H1 (cell line): ENCODE data around the gene TNRC6C.

Experiments
- CTCF ChIP-seq, 3 experiments: IDR thresholded peaks; 1 replicate in 2 of 3; 2 replicates in 1 of 3; pipeline versions ENCODE4 v1.5.1 to v1.6.1; 2011; ENCODE audit warnings: low read length in 3 of 3, mild to moderate bottlenecking in 3 of 3, inconsistent platforms in 2 of 3, low read depth in 1 of 3, moderate library complexity in 1 of 3; ENCODE audit not compliant: insufficient read depth in 1 of 3; ENCODE audit errors: control extremely low read depth in 1 of 3
- EP300 ChIP-seq, 2 experiments: IDR thresholded peaks; 1 replicate in 1 of 2; 2 replicates in 1 of 2; pipeline ENCODE4 v1.6.1; 2011 to 2012; ENCODE audit warnings: low read depth in 2 of 2, low read length in 2 of 2, mild to moderate bottlenecking in 2 of 2, borderline replicate concordance in 1 of 2, inconsistent platforms in 1 of 2, moderate library complexity in 1 of 2
- HDAC2 ChIP-seq, 2 experiments: fragments of 300-600 bp in 1 of 2; sonication (generic) in 1 of 2; IDR thresholded peaks; 2 replicates each; pipeline ENCODE4 v1.6.1; 2011 to 2012; ENCODE audit warnings: low read depth in 2 of 2, low read length in 2 of 2, mild to moderate bottlenecking in 2 of 2, moderate library complexity in 2 of 2, borderline replicate concordance in 1 of 2, inconsistent platforms in 1 of 2
- RAD21 ChIP-seq, 2 experiments: IDR thresholded peaks in 1 of 2; conservative IDR thresholded peaks in 1 of 2; 2 replicates each; pipeline ENCODE4 v1.6.1; 2011; ENCODE audit warnings: low read depth in 2 of 2, low read length in 2 of 2, improper control_type of control experiment in 1 of 2, inconsistent platforms in 1 of 2, mild to moderate bottlenecking in 1 of 2, moderate library complexity in 1 of 2
- RFX5 ChIP-seq: IDR thresholded peaks from 2 replicates; pipeline ENCODE4 v1.6.1; 2011; ENCODE audit warnings: low read depth, low read length, improper control_type of control experiment, borderline replicate concordance
- RNF2 ChIP-seq: fragments of 200-900, 300-1000 bp; sonication (generic); IDR thresholded peaks from 2 replicates; pipeline ENCODE4 v1.7.1; 2016; ENCODE audit warnings: borderline replicate concordance, low read depth, mild to moderate bottlenecking, antibody characterized with exemption, low read length; ENCODE audit not compliant: poor library complexity, severe bottlenecking; ENCODE audit errors: missing control alignments
- TAF1 ChIP-seq: IDR thresholded peaks from 2 replicates; pipeline ENCODE4 v1.6.1; 2011; ENCODE audit warnings: mild to moderate bottlenecking, low read depth, low read length
- TBP ChIP-seq: IDR thresholded peaks from 2 replicates; pipeline ENCODE4 v1.6.1; 2011; ENCODE audit warnings: low read depth, low read length, improper control_type of control experiment

GRCh38 chr17:78146881-78147280 lies 188.4 kb downstream of the TNRC6C start:
- TF ChIP-seq RNF2 (no peak), TBP (no peak), CTCF (IDR thresholded peaks at IDR 0.05; ENCODE audit: control extremely low read depth in 1 of 3, insufficient read depth in 1 of 3, low read depth in 1 of 3, low read length in 3 of 3) (no peak), TAF1 (no peak), RAD21 (IDR thresholded peaks at IDR 0.05 in 1 of 2, conservative IDR thresholded peaks at IDR 0.05 in 1 of 2; ENCODE audit: low read depth in 2 of 2, low read length in 2 of 2) (no peak), RFX5 (no peak), HDAC2 (IDR thresholded peaks at IDR 0.05; ENCODE audit: borderline replicate concordance in 1 of 2, low read depth in 2 of 2, low read length in 2 of 2) (no peak), EP300 (IDR thresholded peaks at IDR 0.05; ENCODE audit: borderline replicate concordance in 1 of 2, low read depth in 2 of 2, low read length in 2 of 2) (no peak)
